ENCODE data around the gene CDH12. TPM values are rescaled to one million over a fixed set of nuclear protein-coding genes. Genes with fewer than 3 reads are reported as not detected.

Gene CDH12
- total RNA-seq, 6 experiments from 2014 or later: not detected

GRCh38 chr5:21831145-21831787 lies 1021.9 kb downstream of the CDH12 start:
- Mint-ChIP-seq H3K4me1 (ENCODE audit: low read depth) (no peaks in the 10 kb centered on the region), H3K27me3 (ENCODE audit: insufficient read depth) (peaks cover 1% of the 10 kb centered on the region; the same call in 1 of the 2 replicates), H3K9me3 (peaks cover 12% of the 10 kb centered on the region), H3K36me3 (ENCODE audit: low read depth) (no peaks in the 10 kb centered on the region), H3K4me3 (no peak overlapping the region), H3K27ac (no peak overlapping the region)
- no peak for TF ChIP-seq CTCF (IDR thresholded peaks at IDR 0.05)
- no peak for DNase-seq

- H3K4me3 Mint-ChIP-seq: no peak overlapping the region
- H3K27me3 Mint-ChIP-seq (ENCODE audit: insufficient read depth): peaks cover 2% of the 10 kb centered on the region; the same call in 1 of the 2 replicates
- H3K27ac Mint-ChIP-seq: no peak overlapping the region
- peaks cover 23% of the 10 kb centered on the region for H3K9me3 Mint-ChIP-seq
- TF ChIP-seq CTCF (IDR thresholded peaks at IDR 0.05): no peak
- no peaks in the 10 kb centered on the region for H3K4me1 Mint-ChIP-seq (ENCODE audit: low read depth)
- H3K36me3 Mint-ChIP-seq (ENCODE audit: low read depth): no peaks in the 10 kb centered on the region; the same call in 1 of the 2 replicates
- no peak for DNase-seq
Observed at GRCh38 chr5:21826884-21827283, 1026.3 kb downstream of the CDH12 start.

- Mint-ChIP-seq H3K9me3 (peaks cover 13% of the 10 kb centered on the region), H3K27me3 (ENCODE audit: insufficient read depth) (peaks cover 2% of the 10 kb centered on the region; the same call in 1 of the 2 replicates), H3K4me3 (no peak overlapping the region), H3K4me1 (ENCODE audit: low read depth) (no peaks in the 10 kb centered on the region), H3K36me3 (ENCODE audit: low read depth) (no peaks in the 10 kb centered on the region; the same call in 1 of the 2 replicates), H3K27ac (no peak overlapping the region)
- TF ChIP-seq CTCF (IDR thresholded peaks at IDR 0.05): no peak
- DNase-seq: no peak
Observed at GRCh38 chr5:21823588-21823987, 1029.6 kb downstream of the CDH12 start.

GRCh38 chr5:21823076-21823574 lies 1030.0 kb downstream of the CDH12 start:
- Mint-ChIP-seq H3K4me1 (ENCODE audit: low read depth) (no peaks in the 10 kb centered on the region), H3K27ac (no peak overlapping the region), H3K9me3 (peaks cover 13% of the 10 kb centered on the region), H3K4me3 (no peak overlapping the region), H3K36me3 (ENCODE audit: low read depth) (no peaks in the 10 kb centered on the region; the same call in 1 of the 2 replicates), H3K27me3 (ENCODE audit: insufficient read depth) (peaks cover 2% of the 10 kb centered on the region; the same call in 1 of the 2 replicates)
- no peak for TF ChIP-seq CTCF (IDR thresholded peaks at IDR 0.05)
- no peak for DNase-seq

GRCh38 chr5:21820527-21820926 lies 1032.6 kb downstream of the CDH12 start:
- Mint-ChIP-seq H3K27ac (no peak overlapping the region), H3K27me3 (ENCODE audit: insufficient read depth) (no peaks in the 10 kb centered on the region), H3K36me3 (ENCODE audit: low read depth) (no peaks in the 10 kb centered on the region; the same call in 1 of the 2 replicates), H3K4me1 (ENCODE audit: low read depth) (no peaks in the 10 kb centered on the region), H3K4me3 (no peak overlapping the region), H3K9me3 (peaks cover 6% of the 10 kb centered on the region)
- TF ChIP-seq CTCF (IDR thresholded peaks at IDR 0.05): no peak
- DNase-seq: no peak

Measured in HFFc6 (cell line).